ENCODE data around the gene VWCE. TPM values are rescaled to one million over a fixed set of nuclear protein-coding genes. Genes with fewer than 3 reads are reported as not detected.
A peak's percentile ranks its signal among the peaks of the same experiment; 100 is the strongest.

The VWCE gene
- total RNA-seq, 1 experiment from 2014 or later = 20.6 TPM

DNA sequence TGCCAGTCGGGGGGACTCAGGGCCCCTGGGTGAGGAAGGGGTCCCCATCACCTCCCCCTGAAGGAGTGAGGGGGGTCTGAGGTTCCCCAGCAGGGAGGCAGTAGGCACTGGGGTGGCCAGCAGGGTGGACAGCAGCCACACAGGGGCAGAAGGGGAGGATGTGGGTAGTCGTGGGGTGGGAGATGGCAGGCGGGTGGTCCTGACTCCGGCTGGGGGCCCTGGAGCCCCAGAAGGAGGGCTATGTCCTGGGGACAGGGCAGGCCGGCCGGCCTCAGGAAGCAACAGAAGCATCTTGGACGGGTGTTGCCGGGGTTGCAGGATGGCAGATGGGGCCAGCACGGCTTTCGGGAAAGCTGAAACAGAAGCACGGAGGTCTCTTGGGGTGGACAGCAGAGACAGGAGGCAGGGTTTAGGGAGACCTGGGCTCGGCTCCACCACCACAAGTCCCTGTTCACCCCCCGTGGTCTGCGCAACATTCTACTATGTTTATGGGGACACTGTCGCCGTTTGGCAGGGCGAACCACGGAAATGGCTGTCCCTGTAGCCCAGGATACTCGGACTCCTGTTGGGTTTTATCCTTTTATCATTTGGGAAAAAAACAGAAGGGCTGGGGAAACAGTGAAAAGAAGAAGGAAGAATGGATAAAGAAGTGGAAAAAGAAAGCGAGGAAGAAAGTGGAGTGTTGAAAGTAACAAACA, 14.1 kb downstream of the VWCE start:
- Histone ChIP-seq H3K79me1 (ENCODE audit: insufficient read depth, low read depth, low read length, poor library complexity, severe bottlenecking) (no peaks in the 10 kb centered on the region), H3K56ac (ENCODE audit: insufficient read length, low read depth, low read length) (no peak overlapping the region), H4K91ac (ENCODE audit: insufficient read length, low read depth, low read length) (no peak overlapping the region), H2BK12ac (ENCODE audit: insufficient read length, low read depth, low read length) (no peak overlapping the region), H3K4ac (ENCODE audit: low read depth, low read length) (no peak overlapping the region), H3K27me3 (ENCODE audit: insufficient read depth, low read length) (0 out of 2 replicates have a peak, but pooled peaks cover 2% of the 10 kb centered on the region), H2BK120ac (ENCODE audit: low read depth, low read length, poor library complexity, severe bottlenecking) (no peak overlapping the region), H3K18ac (ENCODE audit: insufficient read length, low read depth, low read length) (no peak overlapping the region), H3T11ph (ENCODE audit: low read length) (no peak overlapping the region), H3K4me2 (ENCODE audit: insufficient read depth, insufficient read length, low read length) (no peak overlapping the region), H2BK15ac (ENCODE audit: low read depth, low read length) (no peak overlapping the region), H3K23ac (ENCODE audit: insufficient read length, low read depth, low read length) (no peak overlapping the region), H3K79me2 (ENCODE audit: insufficient read depth, low read length) (no peaks in the 10 kb centered on the region), H2BK5ac (ENCODE audit: insufficient read length, low read length) (no peak overlapping the region), H3K27ac (ENCODE audit: insufficient read length, low read depth, low read length) (no peak overlapping the region), H4K20me1 (ENCODE audit: control insufficient read depth, insufficient read depth, insufficient read length) (no peaks in the 10 kb centered on the region), H4K8ac (replicated peaks; ENCODE audit: insufficient read length, low read depth, low read length) (no peak overlapping the region), H2AFZ (ENCODE audit: low read length) (no peak overlapping the region), H4K5ac (ENCODE audit: insufficient read length, low read depth, low read length) (no peak overlapping the region), H2BK20ac (ENCODE audit: low read depth, low read length, poor library complexity, severe bottlenecking) (no peak overlapping the region), H3K4me1 (ENCODE audit: insufficient read depth, low read length) (no peaks in the 10 kb centered on the region; the same call in 1 of the 2 replicates), H3K9me3 (ENCODE audit: control insufficient read depth, low read depth, low read length) (no peaks in the 10 kb centered on the region), H3K9ac (ENCODE audit: extremely low read depth, insufficient read length, low read length) (no peak overlapping the region), H3K23me2 (ENCODE audit: insufficient read length, low read depth, low read length, poor library complexity, severe bottlenecking) (no peaks in the 10 kb centered on the region), H3K14ac (ENCODE audit: insufficient read depth, low read length) (no peak overlapping the region), H2AK5ac (ENCODE audit: insufficient read length, low read length) (no peak overlapping the region)
- peaks cover 27 to 42% of the 10 kb centered on the region in 2 experiments for H3K4me1 Mint-ChIP-seq
- no peak overlapping the region; a peak in 1 of 7 replicates for H3K27ac Mint-ChIP-seq
- H3K9me3 Mint-ChIP-seq = no peaks in the 10 kb centered on the region; a peak in 1 of 5 replicates
- H3K36me3 Mint-ChIP-seq (ENCODE audit: insufficient read depth in 1 of 3, low read depth in 3 of 3) = peaks cover 2 to 78% (median 19%) of the 10 kb centered on the region in 3 experiments; a peak in 5 of 7 replicates
- no CpG with 5 or more reads among the region's 20 CpGs for WGBS (ENCODE audit: extremely low coverage, insufficient read length, low lambda C conversion rate)
- peaks cover 22% of the 10 kb centered on the region for H3K27me3 Mint-ChIP-seq (ENCODE audit: low read depth)
- no peak for TF ChIP-seq CTCF (conservative IDR thresholded peaks at IDR 0.05)
- no peak for DNase-seq
- peak overlapping the region in 1 of 2 experiments; percentile 16; a peak in 2 of 5 replicates for H3K4me3 Mint-ChIP-seq

Data from H9 (cell line).